Fibroblast of mammary gland (primary cell): Measurements from ENCODE around the gene CERS4.

ENCODE experiments used
- DNase-seq: peaks from one replicate; pipeline ENCODE4 v3.0.0-alpha.2; 2010; ENCODE audit warnings: low read depth
- H3K4me3 ChIP-seq: 2 replicates; pipeline ENCODE4 v1.5.1; 2011; ENCODE audit warnings: low read depth, mild to moderate bottlenecking, low read length, moderate library complexity; ENCODE audit not compliant: control insufficient read depth
- TF ChIP-seq, protein P1 (sequence below): conservative IDR thresholded peaks from 2 replicates; pipeline ENCODE4 v1.5.1; 2011; ENCODE audit warnings: low read depth, low read length, inconsistent platforms; ENCODE audit not compliant: control insufficient read depth, insufficient read depth

Gene CERS4, protein sequence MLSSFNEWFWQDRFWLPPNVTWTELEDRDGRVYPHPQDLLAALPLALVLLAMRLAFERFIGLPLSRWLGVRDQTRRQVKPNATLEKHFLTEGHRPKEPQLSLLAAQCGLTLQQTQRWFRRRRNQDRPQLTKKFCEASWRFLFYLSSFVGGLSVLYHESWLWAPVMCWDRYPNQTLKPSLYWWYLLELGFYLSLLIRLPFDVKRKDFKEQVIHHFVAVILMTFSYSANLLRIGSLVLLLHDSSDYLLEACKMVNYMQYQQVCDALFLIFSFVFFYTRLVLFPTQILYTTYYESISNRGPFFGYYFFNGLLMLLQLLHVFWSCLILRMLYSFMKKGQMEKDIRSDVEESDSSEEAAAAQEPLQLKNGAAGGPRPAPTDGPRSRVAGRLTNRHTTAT

DNA sequence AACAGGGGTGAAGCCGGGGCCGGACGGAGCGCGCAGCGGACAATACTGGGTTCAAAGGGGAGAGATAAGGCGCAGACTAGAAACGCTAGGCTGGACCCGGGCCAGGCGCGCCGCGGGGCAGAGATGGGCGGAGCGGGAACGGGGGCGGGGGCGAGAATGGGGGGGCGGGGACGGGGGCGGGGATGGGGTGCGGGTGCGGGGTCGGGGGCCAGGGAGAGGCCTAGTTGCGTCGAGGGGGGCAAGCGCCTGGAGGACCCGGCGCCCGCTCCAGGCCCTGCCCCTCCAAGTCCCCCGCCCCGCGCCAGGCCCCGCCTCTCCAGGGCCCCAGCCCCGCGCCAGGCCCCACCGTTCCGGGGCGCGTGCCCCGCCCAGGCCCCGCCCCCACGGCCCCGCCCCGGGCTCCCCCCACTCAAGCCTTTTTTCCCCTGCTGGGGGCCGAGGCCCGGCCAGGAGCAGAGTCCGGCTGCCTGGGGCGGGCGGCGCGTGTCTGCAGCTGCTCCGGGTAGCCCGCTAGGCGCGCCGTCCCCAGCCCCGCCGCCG lies at the start of gene CERS4:
CERS4 (plus strand) TSS at position 449 of the 540 bp plus-strand sequence. CDS start 41,707 bp downstream, outside the sequence.
- TF ChIP-seq, protein P1, sequence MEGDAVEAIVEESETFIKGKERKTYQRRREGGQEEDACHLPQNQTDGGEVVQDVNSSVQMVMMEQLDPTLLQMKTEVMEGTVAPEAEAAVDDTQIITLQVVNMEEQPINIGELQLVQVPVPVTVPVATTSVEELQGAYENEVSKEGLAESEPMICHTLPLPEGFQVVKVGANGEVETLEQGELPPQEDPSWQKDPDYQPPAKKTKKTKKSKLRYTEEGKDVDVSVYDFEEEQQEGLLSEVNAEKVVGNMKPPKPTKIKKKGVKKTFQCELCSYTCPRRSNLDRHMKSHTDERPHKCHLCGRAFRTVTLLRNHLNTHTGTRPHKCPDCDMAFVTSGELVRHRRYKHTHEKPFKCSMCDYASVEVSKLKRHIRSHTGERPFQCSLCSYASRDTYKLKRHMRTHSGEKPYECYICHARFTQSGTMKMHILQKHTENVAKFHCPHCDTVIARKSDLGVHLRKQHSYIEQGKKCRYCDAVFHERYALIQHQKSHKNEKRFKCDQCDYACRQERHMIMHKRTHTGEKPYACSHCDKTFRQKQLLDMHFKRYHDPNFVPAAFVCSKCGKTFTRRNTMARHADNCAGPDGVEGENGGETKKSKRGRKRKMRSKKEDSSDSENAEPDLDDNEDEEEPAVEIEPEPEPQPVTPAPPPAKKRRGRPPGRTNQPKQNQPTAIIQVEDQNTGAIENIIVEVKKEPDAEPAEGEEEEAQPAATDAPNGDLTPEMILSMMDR = no peak
- no peak for DNase-seq
- H3K4me3 ChIP-seq = peak within 1 kb of the TSS; percentile 7

DNA sequence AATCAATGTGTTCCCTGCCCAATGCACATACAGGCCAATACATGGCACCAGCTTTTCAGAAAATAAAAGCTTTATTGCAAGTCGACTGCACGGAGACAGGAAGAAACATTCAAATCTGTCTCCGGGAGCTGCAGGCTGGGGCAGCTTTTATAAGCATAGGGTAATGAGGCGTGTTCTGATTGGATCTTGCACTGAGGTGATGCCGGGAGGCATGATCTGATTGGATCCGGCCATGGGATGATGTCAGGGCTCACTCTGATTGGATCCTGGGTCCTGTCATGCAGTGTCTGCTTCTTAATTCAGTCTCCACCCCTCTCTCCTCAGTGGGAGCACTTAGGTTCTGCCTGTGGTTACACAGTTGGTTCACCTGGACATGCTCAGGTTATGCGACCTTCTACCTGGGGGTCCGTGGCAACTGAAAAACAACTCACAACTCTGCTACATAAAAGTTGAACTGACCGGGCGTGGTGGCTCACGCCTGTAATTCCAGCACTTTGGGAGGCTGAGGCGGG lies 48.0 kb upstream of the CERS4 start:
- peak; percentile 49 for DNase-seq
- TF ChIP-seq, protein P1 = no peak
- H3K4me3 ChIP-seq = no peak overlapping the region

DNA sequence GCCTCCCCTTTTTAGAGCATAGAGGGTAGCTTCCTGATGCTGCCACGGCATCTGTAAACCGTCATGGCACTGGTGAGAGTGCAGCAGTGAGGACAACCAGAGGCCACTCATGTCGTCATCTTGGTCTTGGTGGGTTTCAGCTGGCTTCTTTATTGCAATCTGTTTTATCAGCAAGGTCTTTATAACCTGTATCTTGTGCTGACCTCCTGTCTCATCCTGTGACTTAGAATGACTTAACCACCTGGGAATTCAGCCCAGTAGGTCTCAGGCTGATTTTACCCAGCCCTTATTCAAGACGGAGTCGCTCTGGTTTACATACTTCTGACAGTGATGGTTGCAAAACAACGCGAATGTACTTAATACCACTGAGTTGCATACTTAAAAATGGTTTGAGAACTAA lies 45.4 kb upstream of the CERS4 start:
- DNase-seq = no peak
- no peak overlapping the region for H3K4me3 ChIP-seq
- TF ChIP-seq, protein P1 = no peak

DNA sequence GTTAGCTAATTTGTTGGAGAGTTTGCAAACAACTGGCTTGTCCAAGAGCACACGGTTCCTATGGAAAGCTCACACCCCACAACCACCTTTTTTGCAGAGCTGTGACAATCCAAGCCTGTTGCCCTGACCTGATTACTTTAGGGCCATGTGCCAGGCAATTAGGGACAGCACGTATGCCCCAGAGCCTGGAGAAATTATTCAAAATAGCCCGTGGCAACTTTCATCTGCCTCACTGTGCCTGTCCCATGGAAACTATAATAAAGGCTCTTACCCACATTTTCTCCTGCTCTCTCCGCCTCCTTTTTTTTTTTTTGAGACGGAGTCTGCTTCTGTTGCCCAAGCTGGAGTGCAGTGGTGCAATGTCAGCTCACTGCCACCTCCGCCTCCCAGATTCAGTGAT lies 41.2 kb upstream of the CERS4 start:
- no peak for DNase-seq
- TF ChIP-seq, protein P1 = no peak
- no peak overlapping the region for H3K4me3 ChIP-seq

DNA sequence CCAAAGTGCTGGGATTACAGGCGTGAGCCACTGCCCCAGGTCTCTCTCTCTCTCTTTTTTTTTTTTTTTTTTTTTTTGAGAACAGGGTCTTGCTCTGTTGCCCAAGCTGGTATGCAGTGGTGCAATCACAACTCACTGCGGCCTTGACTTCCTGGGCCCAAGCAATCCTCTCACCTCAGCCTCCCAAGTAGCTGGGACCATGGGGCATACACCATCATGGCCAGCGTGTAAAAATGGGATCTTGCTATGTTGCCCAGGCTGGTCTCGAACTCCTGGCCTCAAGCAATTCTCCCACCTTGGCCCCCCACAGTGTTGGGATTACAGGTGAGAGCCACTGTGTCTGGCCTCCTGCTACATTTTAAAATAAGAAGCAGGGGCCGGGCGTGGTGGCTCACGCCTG lies 40.6 kb upstream of the CERS4 start:
- no peak for DNase-seq
- TF ChIP-seq, protein P1 = no peak
- H3K4me3 ChIP-seq = no peak overlapping the region

DNA sequence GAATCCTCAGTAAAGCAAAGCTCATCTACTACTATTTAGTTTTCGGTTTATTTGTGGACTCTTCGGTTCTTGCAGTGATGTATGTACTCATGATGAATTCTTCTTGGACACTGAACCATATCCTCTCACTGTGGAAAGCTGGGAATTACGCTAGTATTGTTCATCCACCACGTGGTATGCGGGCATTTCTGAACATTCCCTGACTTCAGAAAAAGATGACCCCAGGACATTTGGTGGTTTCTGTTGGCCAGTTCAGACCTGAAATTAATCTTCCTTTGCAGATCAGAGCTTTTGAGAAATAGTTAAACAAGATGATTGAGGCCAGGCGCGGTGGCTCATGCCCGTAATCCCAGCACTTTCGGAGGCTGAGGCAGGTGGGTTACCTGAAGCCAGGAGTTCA lies 34.5 kb upstream of the CERS4 start:
- TF ChIP-seq, protein P1 = no peak
- DNase-seq = peak; percentile 14
- no peak overlapping the region for H3K4me3 ChIP-seq
